Naive thymus-derived CD4-positive, alpha-beta T cell (primary cell): ENCODE measurements around the gene STPG3. TPM values are rescaled to one million over a fixed set of nuclear protein-coding genes. Genes with fewer than 3 reads are reported as not detected.
A peak's percentile ranks its signal among the peaks of the same experiment; 100 is the strongest.
"Not testable (repeated sequence)": the region's sequence is repeated elsewhere in the genome, so short reads cannot be mapped to it uniquely, and the experiment has no call there.

Source experiments
- ATAC-seq: fragments of 150-1000 bp; cut with Tn5 transposase; 2 replicates; pipeline ENCODE4 v1.10.0; 2021; ENCODE audit warnings: mild to moderate bottlenecking, moderate library complexity
- CTCF ChIA-PET: fragments of 350-600 bp; sonication (Branson Sonifier 250); formaldehyde crosslinking; loops from one replicate; lab custom pipeline; 2021; ENCODE audit warnings: antibody characterized with exemption; lab: Charles Lee
- POLR2A ChIA-PET: fragments of 350-600 bp; sonication (Branson Sonifier 250); formaldehyde crosslinking; loops from one replicate; lab custom pipeline; 2021; ENCODE audit warnings: antibody characterized with exemption, inconsistent platforms; lab: Charles Lee
- DNase-seq, 9 donors: peaks; one replicate each; pipeline versions ENCODE4 v3.0.0 to v3.0.0-alpha.2; 2020 to 2022; ENCODE audit warnings: mixed read lengths in 1 of 9
- H3K27ac ChIP-seq: one replicate; pipeline ENCODE4 v1.7.0; 2013; ENCODE audit warnings: mild to moderate bottlenecking, low read depth, low read length, moderate library complexity
- H3K27me3 ChIP-seq, 2 donors: one replicate each; pipeline ENCODE4 v1.7.0; 2013; ENCODE audit warnings: low read length in 2 of 2, mild to moderate bottlenecking in 2 of 2, moderate library complexity in 2 of 2; ENCODE audit not compliant: control insufficient read depth in 2 of 2, insufficient read depth in 2 of 2
- H3K36me3 ChIP-seq, 3 experiments: 1 replicate in 2 of 3; 2 replicates in 1 of 3; pipeline ENCODE4 v1.7.0; 2013; ENCODE audit warnings: low read length in 3 of 3, mild to moderate bottlenecking in 3 of 3, moderate library complexity in 1 of 3; ENCODE audit not compliant: insufficient read depth in 3 of 3, control insufficient read depth in 2 of 3
- H3K4me1 ChIP-seq, 2 donors: one replicate each; pipeline ENCODE4 v1.7.0; 2013; ENCODE audit warnings: low read length in 2 of 2, mild to moderate bottlenecking in 2 of 2, moderate library complexity in 1 of 2; ENCODE audit not compliant: control insufficient read depth in 2 of 2, insufficient read depth in 2 of 2
- H3K4me3 ChIP-seq: 2 replicates; pipeline ENCODE4 v1.7.0; 2013; ENCODE audit warnings: mild to moderate bottlenecking, low read length
- H3K9me3 ChIP-seq, 3 experiments: 1 replicate in 2 of 3; 2 replicates in 1 of 3; pipeline ENCODE4 v1.7.0; 2013; ENCODE audit warnings: low read length in 3 of 3; ENCODE audit not compliant: control insufficient read depth in 2 of 3
- H3K27ac Mint-ChIP-seq, 9 donors: one replicate each; pipeline ENCODE4 v1.8.0; 2020 to 2022; ENCODE audit warnings: mixed read lengths in 9 of 9, mild to moderate bottlenecking in 8 of 9, moderate library complexity in 5 of 9, inconsistent platforms in 2 of 9
- H3K27me3 Mint-ChIP-seq, 5 donors: one replicate each; pipeline ENCODE4 v1.8.0; 2021 to 2022; ENCODE audit warnings: mixed read lengths in 5 of 5, mild to moderate bottlenecking in 1 of 5
- H3K36me3 Mint-ChIP-seq, 5 donors: one replicate each; pipeline ENCODE4 v1.8.0; 2020 to 2022; ENCODE audit warnings: mixed read lengths in 5 of 5, mild to moderate bottlenecking in 3 of 5, inconsistent platforms in 1 of 5
- H3K4me1 Mint-ChIP-seq, 7 donors: one replicate each; pipeline ENCODE4 v1.8.0; 2020 to 2022; ENCODE audit warnings: mixed read lengths in 7 of 7, mild to moderate bottlenecking in 3 of 7, inconsistent platforms in 1 of 7
- H3K4me3 Mint-ChIP-seq, 10 donors: one replicate each; pipeline ENCODE4 v1.8.0; 2020 to 2022; ENCODE audit warnings: mild to moderate bottlenecking in 10 of 10, mixed read lengths in 10 of 10, moderate library complexity in 6 of 10, inconsistent platforms in 2 of 10
- H3K9me3 Mint-ChIP-seq, 11 donors: one replicate each; pipeline ENCODE4 v1.8.0; 2020 to 2022; ENCODE audit warnings: mixed read lengths in 11 of 11, mild to moderate bottlenecking in 4 of 11, inconsistent platforms in 1 of 11, moderate library complexity in 1 of 11
- intact Hi-C, 2 donors: fragments of 100-400 bp; cut with micrococcal nuclease; formaldehyde crosslinking; loops; one replicate each; pipeline ENCODE4 v1.15.1; 2023
- polyA plus RNA-seq, 2 donors: library from polyadenylated mRNA; unstranded; fragments of 300-500 nt; fragmentation: Illumina TruSeq; gene quantifications; one replicate each; pipeline ENCODE4 v1.2.3, GENCODE V29; 2021
- total RNA-seq, 6 experiments: library from RNA in 5 of 6; stranded (reverse) in 5 of 6; gene quantifications; 1 replicate in 5 of 6; 2 replicates in 1 of 6; pipeline ENCODE4 v1.2.3 and lab custom pipeline; 2021 to 2026

Gene STPG3
- total and polyA plus RNA-seq, 7 experiments from 2014 or later, result not detected

DNA sequence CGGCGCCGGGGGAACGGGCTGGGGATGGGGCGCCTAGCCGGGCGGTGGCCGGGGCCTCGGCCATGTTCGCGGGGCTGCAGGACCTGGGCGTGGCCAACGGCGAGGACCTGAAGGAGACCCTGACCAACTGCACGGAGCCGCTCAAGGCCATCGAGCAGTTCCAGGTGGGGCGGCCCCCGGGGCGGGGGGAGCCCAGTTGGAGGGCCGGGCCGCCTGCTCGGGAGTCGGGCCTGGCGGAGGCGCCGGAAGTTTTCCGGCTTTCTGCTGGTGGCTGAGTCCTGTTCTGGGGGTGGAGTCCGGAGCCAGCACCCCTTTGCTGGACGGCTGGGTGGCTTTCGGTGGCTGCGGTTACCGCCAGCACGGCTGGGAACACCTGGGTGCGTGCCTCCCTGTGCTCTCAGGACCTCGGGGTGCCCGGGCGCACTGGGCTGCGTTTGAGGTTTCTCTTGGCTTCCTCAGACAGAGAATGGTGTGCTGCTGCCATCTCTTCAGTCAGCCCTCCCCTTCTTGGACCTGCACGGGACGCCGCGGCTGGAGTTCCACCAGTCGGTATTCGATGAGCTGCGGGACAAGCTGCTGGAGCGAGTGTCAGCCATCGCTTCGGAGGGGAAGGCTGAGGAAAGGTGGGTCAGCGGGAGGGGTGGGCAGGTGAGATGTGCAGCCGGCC lies 4.5 kb downstream of the STPG3 start:
- ChIA-PET CTCF (interaction anchor here (0.8 to 2.6 kb wide), 3 partner anchors 15 to 19 kb away, joined by 4 to 9 read pairs (median 6); partner anchors contain the start of gene TUBB4B), POLR2A (interaction anchor here (0.7 to 9.5 kb wide), 13 partner anchors 10 to 847 kb away, joined by 3 to 168 read pairs (median 4); partner anchors contain the start of genes ANAPC2, EXD3, MAN1B1 and NOXA1)
- peaks cover 0 to 8% (median 0%) of the 10 kb centered on the region in 5 donors for H3K36me3 Mint-ChIP-seq
- H3K27me3 Mint-ChIP-seq, result no peaks in the 10 kb centered on the region
- no peaks in the 10 kb centered on the region for H3K27me3 ChIP-seq
- H3K36me3 ChIP-seq, result peaks cover 0 to 31% (median 0%) of the 10 kb centered on the region in 3 experiments
- peak overlapping the region; percentile 91 for H3K4me3 ChIP-seq
- intact Hi-C loops, result loop anchor here (1.0 to 2.0 kb wide), 7 partner anchors 14 to 311 kb away; partner anchors contain the start of genes TUBB4B (in 2 of the 2), ANAPC2 (in 1 of the 2), FBXW5 (in 1 of the 2) and NDOR1 (in 1 of the 2)
- H3K9me3 Mint-ChIP-seq, result peaks cover 0 to 1% (median 0%) of the 10 kb centered on the region in 11 donors
- peaks cover 0 to 22% (median 17%) of the 10 kb centered on the region in 7 donors for H3K4me1 Mint-ChIP-seq
- no peak for ATAC-seq
- no peaks in the 10 kb centered on the region for H3K9me3 ChIP-seq
- peaks cover 11% of the 10 kb centered on the region in 2 donors for H3K4me1 ChIP-seq
- peak overlapping the region in 5 of 9 donors; percentile 65 to 91 (median 79) for H3K27ac Mint-ChIP-seq
- DNase-seq, result peak in 1 of 9 donors; percentile 24
- H3K4me3 Mint-ChIP-seq, result peak overlapping the region; percentile 79 to 94 (median 88)
- H3K27ac ChIP-seq, result peak overlapping the region; percentile 70

DNA sequence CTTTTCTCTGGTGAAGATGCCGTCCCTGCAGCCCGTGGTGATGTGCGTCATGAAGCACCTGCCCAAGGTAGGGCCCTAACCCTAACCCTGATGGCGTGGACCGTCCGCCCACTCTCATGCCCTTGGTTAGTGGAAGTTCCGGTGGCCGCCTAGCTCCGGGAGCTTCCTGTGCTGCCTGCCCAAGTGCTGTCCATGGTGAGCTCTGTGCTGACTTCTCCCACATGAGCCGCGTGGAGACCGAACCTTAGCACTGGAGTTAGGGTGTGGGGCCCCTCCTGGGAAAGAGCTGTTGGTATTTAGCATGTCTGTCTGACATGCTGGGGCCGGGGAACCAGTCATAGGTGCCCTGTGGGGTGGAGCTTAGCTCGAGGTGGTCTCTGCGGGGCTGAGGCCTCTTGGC lies 5.3 kb downstream of the STPG3 start:
- intact Hi-C loops, result no loop called here
- H3K9me3 ChIP-seq, result no peaks in the 10 kb centered on the region
- Mint-ChIP-seq H3K4me1 (peaks cover 0 to 22% (median 17%) of the 10 kb centered on the region in 7 donors), H3K27ac (peak overlapping the region in 2 of 9 donors; percentile 51 to 60), H3K27me3 (no peaks in the 10 kb centered on the region), H3K36me3 (peaks cover 0 to 8% (median 0%) of the 10 kb centered on the region in 5 donors), H3K9me3 (peaks cover 0 to 1% (median 0%) of the 10 kb centered on the region in 11 donors), H3K4me3 (peak overlapping the region; percentile 79 to 94 (median 88))
- H3K27me3 ChIP-seq, result no peaks in the 10 kb centered on the region
- H3K27ac ChIP-seq, result no peak overlapping the region
- CTCF ChIA-PET, result interaction anchor here (0.6 to 1.4 kb wide), 4 partner anchors 15 to 449 kb away, joined by 3 to 6 read pairs (median 4); partner anchors contain the start of genes RABL6 and TUBB4B
- H3K36me3 ChIP-seq, result peaks cover 0 to 31% (median 0%) of the 10 kb centered on the region in 3 experiments
- H3K4me1 ChIP-seq, result peaks cover 11% of the 10 kb centered on the region in 2 donors
- POLR2A ChIA-PET, result interaction anchor here (0.7 to 9.5 kb wide), 10 partner anchors 9 to 275 kb away, joined by 3 to 168 read pairs (median 4); partner anchors contain the start of genes MAN1B1, TPRN and TUBB4B
- peak overlapping the region; percentile 91 for H3K4me3 ChIP-seq
- DNase-seq, result no peak
- no peak for ATAC-seq

DNA sequence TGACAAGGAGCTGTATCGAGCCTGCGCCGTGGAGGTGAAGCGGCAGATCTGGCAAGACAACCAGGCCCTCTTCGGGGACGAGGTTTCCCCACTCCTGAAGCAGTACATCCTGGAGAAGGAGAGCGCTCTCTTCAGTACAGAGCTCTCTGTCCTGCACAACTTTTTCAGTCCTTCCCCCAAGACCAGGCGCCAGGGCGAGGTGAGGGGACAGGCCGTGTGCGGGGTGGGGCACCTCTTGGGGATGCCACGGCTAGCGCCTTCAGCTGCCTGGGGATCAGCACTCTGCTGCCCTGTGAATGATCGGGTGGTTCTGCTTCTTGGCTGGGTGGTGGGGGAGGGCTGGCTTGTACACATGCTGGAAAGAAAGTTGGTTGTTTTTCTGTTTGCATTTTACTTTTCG lies 5.8 kb downstream of the STPG3 start:
- Mint-ChIP-seq H3K27me3 (no peaks in the 10 kb centered on the region), H3K36me3 (peaks cover 0 to 12% (median 4%) of the 10 kb centered on the region in 5 donors), H3K4me3 (peak overlapping the region in 9 of 10 donors; percentile 42 to 94 (median 88)), H3K9me3 (peaks cover 0 to 1% (median 0%) of the 10 kb centered on the region in 11 donors), H3K27ac (no peak overlapping the region), H3K4me1 (peaks cover 0 to 22% (median 17%) of the 10 kb centered on the region in 7 donors)
- POLR2A ChIA-PET, result interaction anchor here (1.1 to 9.5 kb wide), 7 partner anchors 9 to 128 kb away, joined by 3 to 168 read pairs (median 4); partner anchors contain the start of genes TPRN and TUBB4B
- DNase-seq, result no peak
- intact Hi-C loops, result no loop called here
- Histone ChIP-seq H3K4me3 (no peak overlapping the region), H3K27ac (no peak overlapping the region), H3K27me3 (no peaks in the 10 kb centered on the region), H3K36me3 (peaks cover 0 to 31% (median 0%) of the 10 kb centered on the region in 3 experiments), H3K9me3 (no peaks in the 10 kb centered on the region), H3K4me1 (peaks cover 11% of the 10 kb centered on the region in 2 donors)
- CTCF ChIA-PET, result interaction anchor here (1.2 to 1.4 kb wide), 2 partner anchors 17 to 20 kb away, joined by 4 to 6 read pairs; no protein-coding TSS in a partner anchor
- ATAC-seq, result no peak

DNA sequence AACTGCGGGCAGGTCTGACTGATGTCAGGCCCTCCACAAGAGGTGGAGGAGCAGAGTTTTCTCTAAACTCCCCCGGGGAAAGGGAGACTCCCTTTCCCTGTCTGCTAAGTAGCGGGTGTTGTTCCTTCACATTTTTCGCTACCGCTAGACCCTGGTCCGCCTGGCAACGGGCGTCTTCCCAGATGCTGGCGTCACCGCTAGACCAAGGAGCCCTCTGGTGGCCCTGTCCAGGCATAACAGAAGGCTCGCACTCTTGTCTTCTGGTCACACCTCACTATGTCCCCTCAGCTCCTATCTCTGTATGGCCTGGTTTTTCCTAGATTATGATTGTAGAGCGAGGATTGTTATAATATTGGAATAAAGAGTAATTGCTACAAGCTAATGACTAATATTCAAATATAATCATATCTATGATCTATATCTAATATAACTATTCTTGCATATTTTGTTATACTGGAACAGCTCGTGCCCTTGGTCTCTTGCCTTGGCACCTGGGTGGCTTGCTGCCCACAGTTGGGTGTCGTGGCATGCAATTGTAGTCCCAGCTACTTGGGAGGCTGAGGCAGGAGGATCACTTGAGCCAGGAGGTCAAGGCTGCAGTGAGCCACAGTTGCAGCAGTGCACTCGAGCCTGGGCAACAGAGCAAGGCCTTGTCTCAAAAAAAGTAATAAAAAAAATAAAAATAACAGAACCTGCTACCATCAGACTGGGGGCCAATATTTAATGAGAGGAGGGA lies 11.3 kb downstream of the STPG3 start:
- H3K4me3 Mint-ChIP-seq, ATAC-seq, H3K9me3 Mint-ChIP-seq, H3K9me3 ChIP-seq, H3K27ac ChIP-seq, H3K27me3 Mint-ChIP-seq, H3K27me3 ChIP-seq, POLR2A ChIA-PET, H3K4me1 Mint-ChIP-seq, H3K27ac Mint-ChIP-seq, H3K4me1 ChIP-seq, H3K4me3 ChIP-seq: not testable (repeated sequence)
- peaks cover 0 to 58% (median 4%) of the 10 kb centered on the region in 3 experiments for H3K36me3 ChIP-seq
- CTCF ChIA-PET, result interaction anchor here (1.4 kb wide), 1 partner anchor 26 kb away, joined by 3 read pairs; no protein-coding TSS in a partner anchor
- H3K36me3 Mint-ChIP-seq, result peaks cover 0 to 19% (median 6%) of the 10 kb centered on the region in 5 donors
- peak in 1 of 9 donors; percentile 3 for DNase-seq
- intact Hi-C loops, result loop anchor here in 1 of 2 donors (1.0 kb wide), 1 partner anchor 26 kb away; no protein-coding TSS in a partner anchor

DNA sequence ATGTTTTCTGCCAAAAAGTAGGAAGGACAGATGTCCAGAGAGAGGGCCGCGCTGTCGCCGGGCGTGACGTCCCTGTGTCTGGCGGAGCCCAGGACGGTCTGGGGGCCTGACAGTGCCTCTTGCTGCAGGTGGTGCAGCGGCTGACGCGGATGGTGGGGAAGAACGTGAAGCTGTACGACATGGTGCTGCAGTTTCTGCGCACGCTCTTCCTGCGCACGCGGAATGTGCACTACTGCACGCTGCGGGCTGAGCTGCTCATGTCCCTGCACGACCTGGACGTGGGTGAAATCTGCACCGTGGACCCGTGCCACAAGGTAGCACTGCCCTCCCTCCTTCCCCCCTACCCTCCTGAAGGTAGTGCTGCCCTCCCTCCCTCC lies 11.8 kb downstream of the STPG3 start:
- ATAC-seq (no peak), DNase-seq (peak in 1 of 9 donors; percentile 3)
- CTCF ChIA-PET, result no interaction called here
- H3K9me3 Mint-ChIP-seq, result no peaks in the 10 kb centered on the region
- Histone ChIP-seq H3K9me3 (no peaks in the 10 kb centered on the region), H3K4me3 (no peak overlapping the region), H3K27me3 (no peaks in the 10 kb centered on the region), H3K36me3 (peaks cover 0 to 60% (median 4%) of the 10 kb centered on the region in 3 experiments), H3K4me1 (no peaks in the 10 kb centered on the region), H3K27ac (no peak overlapping the region)
- POLR2A ChIA-PET, result no interaction called here
- H3K27me3 Mint-ChIP-seq, result no peaks in the 10 kb centered on the region
- intact Hi-C loops, result loop anchor here in 1 of 2 donors (1.0 kb wide), 1 partner anchor 27 kb away; no protein-coding TSS in a partner anchor
- peaks cover 0 to 23% (median 6%) of the 10 kb centered on the region in 5 donors for H3K36me3 Mint-ChIP-seq
- no peak overlapping the region for H3K27ac Mint-ChIP-seq
- H3K4me3 Mint-ChIP-seq, result no peak overlapping the region
- H3K4me1 Mint-ChIP-seq, result peaks cover 0 to 5% (median 0%) of the 10 kb centered on the region in 7 donors

DNA sequence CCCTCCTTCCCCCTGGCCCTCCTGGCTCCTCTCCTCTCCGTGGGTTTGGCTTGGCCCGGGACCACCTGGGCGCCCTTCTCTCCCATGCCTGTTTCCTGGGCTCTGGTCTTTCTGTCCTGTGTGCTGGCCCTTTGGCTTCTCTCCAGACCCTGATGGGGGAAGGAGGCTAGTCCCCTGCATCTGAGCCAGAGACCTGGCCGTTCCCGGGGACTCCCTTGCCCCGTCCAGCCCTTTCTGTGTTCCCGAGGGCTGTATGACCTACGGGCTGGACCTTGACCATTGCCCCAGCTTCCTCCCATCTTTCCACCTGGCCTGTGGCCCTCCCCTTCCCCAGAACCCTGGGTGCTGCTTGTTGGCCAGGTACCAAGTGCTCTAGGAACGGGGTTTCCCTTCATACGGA lies 12.4 kb downstream of the STPG3 start:
- peaks cover 2 to 25% (median 6%) of the 10 kb centered on the region in 5 donors for H3K36me3 Mint-ChIP-seq
- no peaks in the 10 kb centered on the region for H3K9me3 ChIP-seq
- no peaks in the 10 kb centered on the region for H3K4me1 ChIP-seq
- no peak overlapping the region for H3K27ac ChIP-seq
- no peak overlapping the region for H3K4me3 Mint-ChIP-seq
- no peak for DNase-seq
- H3K4me1 Mint-ChIP-seq, result peaks cover 0 to 6% (median 2%) of the 10 kb centered on the region in 7 donors
- intact Hi-C loops, result no loop called here
- H3K4me3 ChIP-seq, result no peak overlapping the region
- H3K9me3 Mint-ChIP-seq, result no peaks in the 10 kb centered on the region
- ChIA-PET CTCF (no interaction called here), POLR2A (interaction anchor here (1.1 kb wide), 1 partner anchor 9 kb away, joined by 5 read pairs; no protein-coding TSS in a partner anchor)
- H3K27me3 Mint-ChIP-seq, result no peaks in the 10 kb centered on the region
- H3K27ac Mint-ChIP-seq, result no peak overlapping the region
- H3K27me3 ChIP-seq, result no peaks in the 10 kb centered on the region
- no peak for ATAC-seq
- peaks cover 0 to 60% (median 4%) of the 10 kb centered on the region in 3 experiments for H3K36me3 ChIP-seq
